DMS53 (cell line): ENCODE data around the gene GOLGA7B.
"Not testable (repeated sequence)": the region's sequence is repeated elsewhere in the genome, so short reads cannot be mapped to it uniquely, and the experiment has no call there.

Source experiments
- DNase-seq: peaks from one replicate; lab custom pipeline; 2025; lab: John Stamatoyannopoulos, UW

The GOLGA7B gene

GRCh38 chr10:97831259-97831658 is 18.4 kb upstream of the GOLGA7B start:
- DNase-seq: no peak

- DNase-seq: no peak
Observed at GRCh38 chr10:97836446-97836845, 13.2 kb upstream of the GOLGA7B start.

DNA sequence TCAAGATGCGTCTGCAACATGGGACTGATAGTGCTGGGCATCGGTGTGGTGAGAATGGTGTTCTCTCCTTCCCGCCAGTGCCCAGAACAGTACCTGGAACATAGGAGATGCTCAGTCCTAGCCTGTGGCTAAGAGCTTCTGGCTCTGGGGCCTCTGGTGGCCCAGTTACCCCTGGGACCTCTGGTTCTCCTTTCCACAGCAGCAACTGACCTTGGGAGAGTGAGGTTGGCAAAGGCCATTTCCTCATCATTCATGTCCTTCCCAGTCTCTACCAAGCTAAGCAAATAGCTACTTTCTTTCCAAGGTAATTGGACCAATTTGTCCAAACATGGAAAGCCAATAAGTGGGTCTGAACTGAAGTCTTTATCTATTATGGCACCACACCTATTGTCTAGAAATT is 11.6 kb upstream of the GOLGA7B start:
- no peak for DNase-seq

DNA sequence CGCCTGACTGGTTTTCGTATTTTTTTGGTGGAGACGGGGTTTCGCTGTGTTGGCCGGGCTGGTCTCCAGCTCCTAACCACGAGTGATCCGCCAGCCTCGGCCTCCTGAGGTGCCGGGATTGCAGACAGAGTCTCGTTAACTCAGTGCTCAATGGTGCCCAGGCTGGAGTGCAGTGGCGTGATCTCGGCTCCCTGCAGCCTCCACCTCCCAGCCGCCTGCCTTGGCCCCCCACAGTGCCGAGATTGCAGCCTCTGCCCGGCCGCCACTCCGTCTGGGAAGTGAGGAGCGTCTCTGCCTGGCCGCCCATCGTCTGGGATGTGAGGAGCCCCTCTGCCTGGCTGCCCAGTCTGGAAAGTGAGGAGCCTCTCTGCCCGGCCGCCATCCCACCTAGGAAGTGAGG is 8.5 kb upstream of the GOLGA7B start:
- peak; percentile 39 for DNase-seq

GRCh38 chr10:97842114-97842513 is 7.5 kb upstream of the GOLGA7B start:
- DNase-seq: not testable (repeated sequence)

DNA sequence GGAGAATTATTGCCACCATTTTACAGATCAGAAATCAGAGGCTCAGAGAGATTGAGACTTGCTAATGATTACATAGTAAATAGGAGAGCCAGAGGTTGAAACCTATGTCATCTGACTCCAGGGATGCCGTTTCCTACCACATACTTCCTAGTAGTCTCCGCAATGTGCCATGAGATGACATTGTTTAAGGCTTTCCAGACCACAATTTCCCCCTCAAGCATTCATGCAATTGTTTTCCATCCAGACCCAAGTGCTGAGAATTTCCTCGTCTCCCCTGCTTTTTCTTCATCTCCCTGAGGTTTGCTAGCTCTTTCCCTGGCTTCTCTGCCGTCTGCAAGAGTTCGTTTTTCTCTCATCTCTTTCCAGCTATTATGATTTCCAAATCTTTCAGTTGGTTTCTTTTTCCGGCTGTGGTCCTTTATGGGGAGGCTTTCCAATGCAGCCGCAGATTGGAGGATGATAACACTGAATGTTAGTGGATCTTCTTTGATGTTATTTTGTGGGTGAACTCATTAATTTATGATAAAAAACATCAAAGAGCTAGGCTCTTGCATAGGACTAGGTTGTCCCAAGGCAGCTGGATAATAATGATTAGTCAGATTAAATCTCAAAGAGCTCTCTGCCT is 6.9 kb upstream of the GOLGA7B start:
- DNase-seq: peak; percentile 91

DNA sequence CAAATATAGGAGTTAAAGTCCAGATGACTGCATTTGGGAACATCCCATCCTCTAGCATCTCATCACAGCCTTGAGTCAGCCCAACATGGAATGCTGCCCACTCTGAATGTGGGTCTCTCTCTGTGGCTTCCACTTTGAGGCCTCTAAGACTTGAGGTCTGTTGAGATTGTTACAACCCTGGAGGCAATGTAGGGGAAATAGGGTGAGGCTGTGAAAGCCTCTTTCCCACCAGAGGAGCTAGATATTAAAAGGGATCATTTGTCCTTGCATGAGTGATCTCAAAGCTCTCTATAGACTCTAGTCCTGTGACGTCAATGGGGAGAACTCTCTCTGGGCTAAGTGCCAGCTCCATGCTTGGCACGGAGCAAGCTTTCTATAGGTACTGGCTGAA is 6.4 kb upstream of the GOLGA7B start:
- peak; percentile 99 for DNase-seq

DNA sequence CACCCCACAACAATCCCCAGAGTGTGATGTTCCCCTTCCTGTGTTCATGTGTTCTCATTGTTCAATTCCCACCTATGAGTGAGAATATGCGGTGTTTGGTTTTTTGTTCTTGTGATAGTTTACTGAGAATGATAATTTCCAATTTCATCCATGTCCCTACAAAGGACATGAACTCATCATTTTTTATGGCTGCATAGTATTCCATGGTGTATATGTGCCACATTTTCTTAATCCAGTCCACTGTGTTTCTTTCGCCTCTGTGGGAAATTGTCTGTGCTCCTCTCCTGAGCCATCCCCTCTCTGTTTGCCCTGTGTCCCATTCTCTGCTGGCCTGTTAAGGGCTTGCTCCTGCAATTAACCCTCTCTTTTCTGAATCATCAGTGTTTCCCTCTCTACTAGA is 5.7 kb upstream of the GOLGA7B start:
- not testable (repeated sequence) for DNase-seq

- no peak for DNase-seq
Observed at GRCh38 chr10:97844678-97845077, 5.0 kb upstream of the GOLGA7B start.

GRCh38 chr10:97849103-97849686 is 448 bp upstream of the GOLGA7B start:
- peak; percentile 100 for DNase-seq

DNA sequence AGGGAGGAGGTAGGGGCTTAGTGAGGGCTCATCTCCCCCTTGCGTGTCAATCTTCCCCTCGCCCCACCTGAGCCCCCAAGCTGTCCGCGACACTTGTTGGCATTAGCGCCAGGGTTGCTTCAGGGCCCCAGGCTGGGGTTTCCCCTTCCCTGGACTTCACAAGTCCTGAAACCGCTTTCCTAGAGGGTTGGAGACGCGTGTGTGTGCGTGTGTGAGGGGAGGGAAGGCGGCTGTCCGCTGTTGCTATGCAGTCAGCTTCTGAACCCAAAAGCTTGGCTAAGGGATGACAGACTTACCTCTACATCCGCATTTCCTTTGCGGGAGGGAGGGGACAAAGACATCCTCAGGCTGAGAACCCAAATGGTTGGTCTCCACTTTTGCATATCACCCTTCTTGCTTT is 803 bp downstream of the GOLGA7B start:
- peak; percentile 86 for DNase-seq

DNA sequence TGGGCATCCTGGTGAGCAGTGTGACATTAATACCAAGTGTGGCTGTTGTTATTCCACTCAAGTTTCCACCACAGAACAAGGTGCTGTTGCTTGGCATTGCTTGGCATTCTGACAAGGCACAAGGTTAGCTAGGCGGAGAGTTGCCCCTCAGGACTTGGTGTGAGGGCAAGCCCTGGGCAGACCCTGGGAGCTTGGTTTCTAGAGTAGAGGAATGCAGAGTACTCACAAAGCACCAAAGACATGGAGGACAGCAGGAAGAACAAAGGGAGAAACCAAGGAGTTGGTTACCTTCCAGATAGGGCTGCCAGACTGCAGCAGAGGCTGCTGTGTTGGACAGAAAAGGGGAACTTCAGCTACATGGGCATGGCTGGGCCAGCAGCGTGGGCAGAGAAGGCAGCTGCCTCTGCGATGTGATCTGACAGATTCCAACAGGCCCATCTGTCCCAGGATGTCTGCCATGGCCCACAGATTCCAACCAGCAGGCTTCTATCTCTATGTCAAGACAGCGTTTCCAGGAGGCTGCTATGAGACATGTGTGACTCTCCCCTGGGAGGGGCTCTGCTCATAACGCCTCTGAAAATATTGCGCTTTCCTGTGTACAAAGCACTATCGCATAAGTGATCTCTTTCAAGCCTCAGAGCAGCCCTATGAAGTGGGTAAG is 1.8 kb downstream of the GOLGA7B start:
- peak; percentile 43 for DNase-seq

- DNase-seq: no peak
Observed at GRCh38 chr10:97852277-97852676, 2.6 kb downstream of the GOLGA7B start.

DNA sequence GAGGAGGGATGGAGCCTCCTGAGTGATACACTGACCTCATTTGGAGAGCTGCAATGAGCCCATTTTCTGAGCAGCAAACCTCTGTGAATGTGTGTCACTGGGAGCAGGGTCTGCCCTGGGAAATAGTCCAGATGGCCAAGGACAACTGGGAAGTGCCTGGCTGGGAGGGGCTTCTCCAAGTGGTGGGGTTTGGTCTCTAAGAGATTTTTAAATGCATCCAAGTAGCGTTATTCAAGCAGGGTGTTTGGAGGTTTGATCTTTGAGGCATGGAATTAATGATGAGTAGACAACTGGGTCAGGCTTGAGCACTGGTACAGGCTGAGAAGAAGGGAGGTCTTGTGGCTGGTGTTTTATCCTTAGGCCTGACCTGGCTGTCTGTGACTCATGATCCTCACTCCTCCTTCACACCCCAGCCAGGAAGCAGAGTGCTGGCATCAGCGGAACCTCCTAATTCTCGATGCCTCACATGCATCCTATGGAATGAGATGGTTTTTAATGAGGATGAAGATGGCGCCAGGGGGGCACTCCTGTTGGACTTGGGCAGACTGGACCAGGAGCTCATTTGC is 3.3 kb downstream of the GOLGA7B start:
- no peak for DNase-seq

DNA sequence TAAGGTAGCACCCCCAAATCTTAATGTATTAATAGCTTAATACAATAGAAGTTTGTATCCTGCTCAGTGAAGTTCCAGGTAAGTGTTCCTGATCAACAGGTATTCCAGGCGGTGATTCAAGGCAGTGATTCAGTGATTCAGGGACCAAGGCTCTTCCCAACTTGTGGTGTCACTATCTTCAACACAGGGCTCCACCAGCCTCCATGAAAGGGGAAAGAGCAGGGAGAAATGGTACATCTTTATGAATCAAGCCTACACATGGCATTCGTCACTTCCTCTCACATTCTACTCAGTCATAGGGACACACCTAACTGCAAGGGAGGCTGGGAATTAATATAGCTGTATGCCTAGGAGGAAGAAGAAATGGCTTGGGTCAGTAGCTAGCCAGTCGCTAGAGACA is 5.1 kb downstream of the GOLGA7B start:
- DNase-seq: no peak

DNA sequence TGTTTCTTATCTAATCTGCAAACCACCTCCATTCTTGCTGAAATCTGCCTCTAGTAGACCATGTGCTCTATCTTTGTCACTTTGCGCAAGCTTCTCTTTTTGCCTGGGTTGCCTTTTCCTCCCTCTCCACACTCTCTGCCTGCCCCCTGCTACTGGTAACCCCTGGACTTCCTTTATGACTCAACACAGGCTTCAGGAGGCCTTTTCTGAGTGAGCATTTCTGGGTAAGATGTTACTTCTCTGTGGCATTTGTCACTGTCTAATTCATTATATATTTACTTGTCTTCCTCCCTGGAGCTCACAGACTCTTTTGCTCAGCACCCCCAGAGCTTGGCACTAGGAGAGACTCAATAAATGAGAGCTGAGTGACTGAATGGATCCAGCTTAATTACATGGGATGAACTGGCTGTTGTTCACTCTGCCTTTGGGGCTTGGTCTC is 8.4 kb downstream of the GOLGA7B start:
- DNase-seq: no peak

- DNase-seq: peak; percentile 57
Observed at GRCh38 chr10:97861097-97861750, 11.6 kb downstream of the GOLGA7B start.

GRCh38 chr10:97861924-97862323 is 12.3 kb downstream of the GOLGA7B start:
- DNase-seq: no peak

DNA sequence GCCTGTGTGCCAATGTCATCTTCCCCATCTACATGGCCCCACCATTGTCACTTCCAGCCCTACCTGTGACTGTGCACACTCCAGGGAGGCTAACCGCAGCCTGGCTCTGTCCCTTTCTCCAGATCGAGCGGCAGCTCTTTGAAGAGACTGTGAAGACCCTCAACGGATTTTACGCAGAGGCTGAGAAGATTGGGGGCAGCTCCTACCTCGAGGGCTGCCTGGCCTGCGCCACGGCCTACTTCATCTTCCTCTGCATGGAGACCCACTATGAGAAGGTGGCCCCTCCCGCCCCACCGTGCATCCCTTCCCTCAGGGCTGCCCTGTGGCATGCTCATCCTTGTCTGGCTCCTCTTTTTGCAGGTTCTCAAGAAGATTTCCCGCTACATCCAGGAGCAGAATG is 14.2 kb downstream of the GOLGA7B start:
- no peak for DNase-seq

DNA sequence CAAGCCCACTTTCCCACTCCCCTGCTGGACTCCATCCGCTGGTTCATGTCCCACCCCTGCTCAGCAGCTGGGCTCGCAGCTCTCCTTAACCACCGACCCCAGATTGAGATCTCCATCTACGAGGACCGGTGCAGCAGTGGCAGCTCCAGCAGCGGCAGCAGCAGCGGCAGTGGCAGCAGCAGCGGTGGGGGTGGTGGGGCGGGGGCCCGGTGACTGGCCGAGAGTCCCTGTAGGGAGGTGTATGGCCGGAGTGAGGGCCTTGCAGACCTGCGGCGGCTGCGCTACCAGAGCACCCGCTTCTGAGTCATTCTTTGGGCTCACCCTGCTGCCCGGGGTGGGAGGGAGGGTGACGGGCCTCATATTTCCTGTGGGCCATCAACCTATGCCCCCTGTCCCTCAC is 15.8 kb downstream of the GOLGA7B start:
- DNase-seq: no peak

DNA sequence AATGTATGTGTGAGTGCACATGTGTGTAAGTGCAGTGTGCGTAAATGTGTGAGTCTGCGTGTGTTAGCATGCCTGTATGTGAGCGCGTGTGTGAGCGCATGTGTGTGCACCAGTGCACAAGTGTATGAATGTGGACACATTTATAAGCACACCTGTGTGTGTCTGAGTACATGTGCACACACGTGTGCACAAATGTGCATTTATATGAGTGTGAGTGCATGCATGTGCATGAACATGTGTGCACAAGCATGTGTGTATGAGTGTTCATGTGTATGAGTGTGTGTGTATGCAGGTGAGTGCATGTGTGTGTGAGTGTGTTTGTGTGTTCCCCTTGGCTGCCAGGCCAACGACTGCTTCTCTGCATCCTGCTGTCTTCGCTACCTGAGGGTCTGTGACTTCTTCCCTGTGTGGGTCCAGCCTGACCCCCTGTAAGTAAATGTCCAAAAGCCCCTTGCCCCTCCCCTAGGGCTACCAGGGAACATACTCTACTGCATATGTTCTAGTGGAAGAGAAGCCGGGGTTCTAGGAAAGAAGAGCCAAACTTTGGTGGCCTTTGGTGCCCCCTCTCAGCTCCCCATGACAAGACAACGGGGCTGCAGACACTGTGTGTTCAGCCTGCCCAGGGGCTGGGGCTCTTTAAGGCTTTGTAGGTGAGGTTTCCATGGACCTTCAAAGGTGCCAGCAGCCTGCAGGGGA is 17.0 kb downstream of the GOLGA7B start:
- no peak for DNase-seq

- no peak for DNase-seq
Observed at GRCh38 chr10:97867220-97867800, 17.7 kb downstream of the GOLGA7B start.
